ENCODE measurements around the gene STRA6.
A peak's percentile ranks its signal among the peaks of the same experiment; 100 is the strongest.

The STRA6 gene

GRCh38 chr15:74243431-74243830 lies 40.8 kb upstream of the STRA6 start:
- no peak for DNase-seq (ENCODE audit: low read depth)
- H3K4me3 ChIP-seq (ENCODE audit: control insufficient read depth, low read depth, low read length), result no peak overlapping the region
- TF ChIP-seq CTCF (IDR thresholded peaks at IDR 0.05; ENCODE audit: control insufficient read depth, insufficient read depth, low read depth, low read length, missing control alignments), result no peak

- H3K4me3 ChIP-seq (ENCODE audit: control insufficient read depth, low read depth, low read length), result no peak overlapping the region
- DNase-seq (ENCODE audit: low read depth), result no peak
- no peak for TF ChIP-seq CTCF (IDR thresholded peaks at IDR 0.05; ENCODE audit: control insufficient read depth, insufficient read depth, low read depth, low read length, missing control alignments)
These were observed 40.0 kb upstream of the STRA6 start for GRCh38 chr15:74242441-74243185.

GRCh38 chr15:74240897-74241614 lies 38.5 kb upstream of the STRA6 start:
- H3K4me3 ChIP-seq (ENCODE audit: control insufficient read depth, low read depth, low read length), result no peak overlapping the region
- no peak for TF ChIP-seq CTCF (IDR thresholded peaks at IDR 0.05; ENCODE audit: control insufficient read depth, insufficient read depth, low read depth, low read length, missing control alignments)

GRCh38 chr15:74240002-74240568 lies 37.5 kb upstream of the STRA6 start:
- DNase-seq (ENCODE audit: low read depth), result peak; percentile 45
- no peak overlapping the region for H3K4me3 ChIP-seq (ENCODE audit: control insufficient read depth, low read depth, low read length)
- peak; percentile 61 for TF ChIP-seq CTCF (IDR thresholded peaks at IDR 0.05; ENCODE audit: control insufficient read depth, insufficient read depth, low read depth, low read length, missing control alignments)

More at GRCh38 chr15:74240897-74241614, 38.5 kb upstream of the STRA6 start:
- no peak for DNase-seq (ENCODE audit: low read depth)

GRCh38 chr15:74239051-74239705 lies 36.6 kb upstream of the STRA6 start:
- H3K4me3 ChIP-seq (ENCODE audit: control insufficient read depth, low read depth, low read length), result no peak overlapping the region
- TF ChIP-seq CTCF (IDR thresholded peaks at IDR 0.05; ENCODE audit: control insufficient read depth, insufficient read depth, low read depth, low read length, missing control alignments), result no peak
- DNase-seq (ENCODE audit: low read depth), result no peak

GRCh38 chr15:74235962-74236361 lies 33.4 kb upstream of the STRA6 start, which contains the start of gene CCDC33:
Gene CCDC33 (plus strand): TSS chr15:74236326. CDS start chr15:74236720, 394 bp downstream.
- H3K4me3 ChIP-seq (ENCODE audit: control insufficient read depth, low read depth, low read length), result no peak within 1 kb of the TSS
- no peak for DNase-seq (ENCODE audit: low read depth)
- no peak for TF ChIP-seq CTCF (IDR thresholded peaks at IDR 0.05; ENCODE audit: control insufficient read depth, insufficient read depth, low read depth, low read length, missing control alignments)
